Neural cell (in vitro differentiated cells): ENCODE data around the gene TLX3. TPM values are rescaled to one million over a fixed set of nuclear protein-coding genes. Genes with fewer than 3 reads are reported as not detected.

Experiments used
- H2AFZ ChIP-seq: fragments of 200-600, 300-800 bp; sonication (generic), shearing (Covaris generic); 2 replicates; pipeline ENCODE4 v1.6.0; 2014; ENCODE audit warnings: low read depth, mild to moderate bottlenecking, antibody characterized with exemption, low read length, moderate library complexity
- H3F3A ChIP-seq: fragments of 200-600 bp; shearing (Covaris generic); 2 replicates; pipeline ENCODE4 v1.6.1; 2016; ENCODE audit warnings: mild to moderate bottlenecking, moderate library complexity, mixed read lengths, antibody characterized with exemption, low read length; ENCODE audit not compliant: insufficient read depth, poor library complexity, severe bottlenecking
- H3K27ac ChIP-seq: fragments of 200-600, 300-800 bp; sonication (generic), shearing (Covaris generic); 2 replicates; pipeline ENCODE4 v1.5.1; 2014; ENCODE audit warnings: mild to moderate bottlenecking, low read length, moderate library complexity
- H3K27me3 ChIP-seq: fragments of 300-800, 200-600 bp; sonication (generic), shearing (Covaris generic); 2 replicates; pipeline ENCODE4 v1.6.0; 2014; ENCODE audit warnings: mild to moderate bottlenecking, low read depth, low read length, moderate library complexity; ENCODE audit not compliant: insufficient read depth
- H3K36me3 ChIP-seq: fragments of 300-800, 200-600 bp; sonication (generic), shearing (Covaris generic); 2 replicates; pipeline ENCODE4 v1.5.1; 2014; ENCODE audit warnings: mild to moderate bottlenecking, antibody characterized with exemption, low read length, moderate library complexity; ENCODE audit not compliant: insufficient read depth
- H3K4me2 ChIP-seq: fragments of 300-800, 200-600 bp; sonication (generic), shearing (Covaris generic); 2 replicates; pipeline ENCODE4 v1.6.0; 2014; ENCODE audit warnings: mild to moderate bottlenecking, low read length
- H3K4me3 ChIP-seq: fragments of 300-800, 200-600 bp; sonication (generic), shearing (Covaris generic); 2 replicates; pipeline ENCODE4 v1.5.1; 2014; ENCODE audit warnings: mild to moderate bottlenecking, low read length, moderate library complexity
- H3K79me2 ChIP-seq: fragments of 200-600 bp; shearing (Covaris generic); replicated peaks from 2 replicates; pipeline ENCODE4 v1.6.0; 2014; ENCODE audit warnings: mild to moderate bottlenecking, low read length, moderate library complexity; ENCODE audit not compliant: insufficient read depth
- H3K9ac ChIP-seq: fragments of 300-800, 200-600 bp; sonication (generic), shearing (Covaris generic); 2 replicates; pipeline ENCODE4 v1.6.1; 2016; ENCODE audit warnings: mild to moderate bottlenecking, low read length, mixed read lengths
- H3K9me2 ChIP-seq: fragments of 200-600 bp; shearing (Covaris generic); 2 replicates; pipeline ENCODE4 v1.6.1; 2016; ENCODE audit warnings: mild to moderate bottlenecking, low read length, mixed read lengths; ENCODE audit not compliant: insufficient read depth
- H3K9me3 ChIP-seq: fragments of 200-600, 300-800 bp; sonication (generic), shearing (Covaris generic); 2 replicates; pipeline ENCODE4 v1.6.1; 2016; ENCODE audit warnings: mild to moderate bottlenecking, mixed run types, low read length, moderate library complexity, mixed read lengths
- H4K20me1 ChIP-seq: fragments of 200-600 bp; shearing (Covaris generic); 2 replicates; pipeline ENCODE4 v1.6.1; 2016; ENCODE audit warnings: mild to moderate bottlenecking, mixed run types; ENCODE audit not compliant: insufficient read depth
- CTCF ChIP-seq: fragments of 450-650 bp; IDR thresholded peaks from 2 replicates; pipeline ENCODE4 v1.5.1; 2014; ENCODE audit warnings: antibody characterized with exemption, mild to moderate bottlenecking, moderate library complexity; ENCODE audit not compliant: poor library complexity, severe bottlenecking
- EP300 ChIP-seq: fragments of 450-650 bp; conservative IDR thresholded peaks from 2 replicates; pipeline ENCODE4 v1.6.1; 2014; ENCODE audit warnings: antibody characterized with exemption, mild to moderate bottlenecking, moderate library complexity; ENCODE audit not compliant: poor library complexity, severe bottlenecking
- EZH2 ChIP-seq: fragments of 200-600, 300-800 bp; shearing (Covaris generic), sonication (generic); IDR thresholded peaks from 2 replicates; pipeline ENCODE4 v1.6.1; 2014; ENCODE audit warnings: antibody characterized with exemption, low read length, borderline replicate concordance, mild to moderate bottlenecking; ENCODE audit not compliant: insufficient read depth, poor library complexity, severe bottlenecking
- MXI1 ChIP-seq: fragments of 450-650 bp; conservative IDR thresholded peaks from 2 replicates; pipeline ENCODE4 v1.6.1; 2014; ENCODE audit warnings: antibody characterized with exemption, mild to moderate bottlenecking; ENCODE audit not compliant: poor library complexity, severe bottlenecking
- POLR2AphosphoS5 ChIP-seq: IDR thresholded peaks from 2 replicates; pipeline ENCODE4 v1.6.1; 2012
- RAD21 ChIP-seq: fragments of 450-650 bp; conservative IDR thresholded peaks from 2 replicates; pipeline ENCODE4 v1.6.1; 2014; ENCODE audit warnings: antibody characterized with exemption, mild to moderate bottlenecking, moderate library complexity
- REST ChIP-seq: IDR thresholded peaks from 2 replicates; pipeline ENCODE4 v1.6.1; 2012; ENCODE audit warnings: borderline replicate concordance
- SMC3 ChIP-seq: fragments of 450-650 bp; conservative IDR thresholded peaks from 2 replicates; pipeline ENCODE4 v1.6.1; 2014; ENCODE audit warnings: antibody characterized with exemption, mild to moderate bottlenecking, moderate library complexity; ENCODE audit not compliant: poor library complexity
- TAF1 ChIP-seq: IDR thresholded peaks from 2 replicates; pipeline ENCODE4 v1.6.1; 2012; ENCODE audit warnings: low read depth
- polyA plus RNA-seq: library from polyadenylated mRNA; depleted of rRNA; stranded (reverse); fragments of >200 nt; gene quantifications from 2 replicates; pipeline ENCODE4 v1.2.3, GENCODE V29; 2014

The TLX3 gene
- polyA plus RNA-seq, 1 donor from 2014 or later = not detected

- TF ChIP-seq CTCF (no peak), POLR2AphosphoS5 (no peak), REST (no peak), RAD21 (no peak), EP300 (no peak), MXI1 (no peak)
- no peak overlapping the region for H2AFZ ChIP-seq
- H3K9me2 ChIP-seq = no peaks in the 10 kb centered on the region
- no peak overlapping the region for H3K4me3 ChIP-seq
- H3F3A ChIP-seq = no peaks in the 10 kb centered on the region
- H3K79me2 ChIP-seq = no peaks in the 10 kb centered on the region
- no peaks in the 10 kb centered on the region for H3K36me3 ChIP-seq
- H3K4me2 ChIP-seq = no peak overlapping the region
- no peak overlapping the region for H3K27ac ChIP-seq
- H4K20me1 ChIP-seq = no peaks in the 10 kb centered on the region
- H3K9me3 ChIP-seq = no peaks in the 10 kb centered on the region
- no peaks in the 10 kb centered on the region for H3K27me3 ChIP-seq
- H3K9ac ChIP-seq = no peak overlapping the region
These were observed 21.0 kb upstream of the TLX3 start for GRCh38 chr5:171288066-171288465.

GRCh38 chr5:171291371-171291770, 17.7 kb upstream of the TLX3 start:
- Histone ChIP-seq H3K27me3 (no peaks in the 10 kb centered on the region), H2AFZ (no peak overlapping the region), H3F3A (no peaks in the 10 kb centered on the region), H4K20me1 (no peaks in the 10 kb centered on the region), H3K4me3 (no peak overlapping the region), H3K9me2 (no peaks in the 10 kb centered on the region), H3K9ac (no peak overlapping the region), H3K36me3 (no peaks in the 10 kb centered on the region), H3K9me3 (no peaks in the 10 kb centered on the region), H3K27ac (no peak overlapping the region), H3K79me2 (no peaks in the 10 kb centered on the region), H3K4me2 (no peak overlapping the region)
- TF ChIP-seq RAD21 (no peak), EP300 (no peak), MXI1 (no peak), TAF1 (no peak), EZH2 (no peak), SMC3 (no peak), CTCF (no peak)
